Fibroblast of skin of right quadriceps (primary cell): ENCODE data around the gene ISLR.

Experiments used
- DNase-seq: peaks from one replicate; pipeline ENCODE4 v3.0.0-alpha.2; 2013

ISLR gene

GRCh38 chr15:74213858-74214284 is 40.4 kb downstream of the ISLR start:
- DNase-seq = no peak

GRCh38 chr15:74214324-74215021 is 41.0 kb downstream of the ISLR start:
- DNase-seq = no peak

GRCh38 chr15:74215958-74216357 is 42.4 kb downstream of the ISLR start:
- no peak for DNase-seq

GRCh38 chr15:74216949-74217348 is 43.4 kb downstream of the ISLR start:
- no peak for DNase-seq

GRCh38 chr15:74217907-74218885 is 44.7 kb downstream of the ISLR start:
- DNase-seq = no peak

GRCh38 chr15:74220475-74221248 is 47.2 kb downstream of the ISLR start:
- DNase-seq = no peak

GRCh38 chr15:74221399-74222239 is 48.1 kb downstream of the ISLR start:
- DNase-seq = no peak

- no peak for DNase-seq
These were observed 49.0 kb downstream of the ISLR start for GRCh38 chr15:74222240-74223119.

GRCh38 chr15:74225928-74226327 is 52.4 kb downstream of the ISLR start:
- DNase-seq = no peak
